Measurements from ENCODE around the gene FLYWCH2. TPM values are rescaled to one million over a fixed set of nuclear protein-coding genes. Genes with fewer than 3 reads are reported as not detected.

Gene FLYWCH2
- total RNA-seq, 4 donors from 2014 or later = 40.8 to 61.3 (median 53.1) TPM

GRCh38 chr16:2856061-2856670 lies 26.8 kb upstream of the FLYWCH2 start:
- H3K4me1 ChIP-seq = peaks cover 0 to 13% (median 0%) of the 10 kb centered on the region in 4 donors
- no peak overlapping the region for H3K4me3 ChIP-seq
- DNase-seq = no peak
- TF ChIP-seq, protein P1, sequence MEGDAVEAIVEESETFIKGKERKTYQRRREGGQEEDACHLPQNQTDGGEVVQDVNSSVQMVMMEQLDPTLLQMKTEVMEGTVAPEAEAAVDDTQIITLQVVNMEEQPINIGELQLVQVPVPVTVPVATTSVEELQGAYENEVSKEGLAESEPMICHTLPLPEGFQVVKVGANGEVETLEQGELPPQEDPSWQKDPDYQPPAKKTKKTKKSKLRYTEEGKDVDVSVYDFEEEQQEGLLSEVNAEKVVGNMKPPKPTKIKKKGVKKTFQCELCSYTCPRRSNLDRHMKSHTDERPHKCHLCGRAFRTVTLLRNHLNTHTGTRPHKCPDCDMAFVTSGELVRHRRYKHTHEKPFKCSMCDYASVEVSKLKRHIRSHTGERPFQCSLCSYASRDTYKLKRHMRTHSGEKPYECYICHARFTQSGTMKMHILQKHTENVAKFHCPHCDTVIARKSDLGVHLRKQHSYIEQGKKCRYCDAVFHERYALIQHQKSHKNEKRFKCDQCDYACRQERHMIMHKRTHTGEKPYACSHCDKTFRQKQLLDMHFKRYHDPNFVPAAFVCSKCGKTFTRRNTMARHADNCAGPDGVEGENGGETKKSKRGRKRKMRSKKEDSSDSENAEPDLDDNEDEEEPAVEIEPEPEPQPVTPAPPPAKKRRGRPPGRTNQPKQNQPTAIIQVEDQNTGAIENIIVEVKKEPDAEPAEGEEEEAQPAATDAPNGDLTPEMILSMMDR (IDR thresholded peaks at IDR 0.05) = no peak
- TF ChIP-seq POLR2A (IDR thresholded peaks at IDR 0.05) = no peak
- no peaks in the 10 kb centered on the region for H3K36me3 ChIP-seq
- no peaks in the 10 kb centered on the region for H3K27me3 ChIP-seq
- H3K9me3 ChIP-seq = no peaks in the 10 kb centered on the region
- no peak overlapping the region for H3K27ac ChIP-seq

- H3K4me1 ChIP-seq = peaks cover 0 to 13% (median 0%) of the 10 kb centered on the region in 4 donors
- DNase-seq = no peak
- H3K27me3 ChIP-seq = no peaks in the 10 kb centered on the region
- no peak overlapping the region for H3K27ac ChIP-seq
- no peaks in the 10 kb centered on the region for H3K36me3 ChIP-seq
- H3K9me3 ChIP-seq = no peaks in the 10 kb centered on the region
- H3K4me3 ChIP-seq = no peak overlapping the region
- TF ChIP-seq, protein P1 (IDR thresholded peaks at IDR 0.05) = no peak
- no peak for TF ChIP-seq POLR2A (IDR thresholded peaks at IDR 0.05)
Observed at GRCh38 chr16:2856686-2857450, 26.1 kb upstream of the FLYWCH2 start.

DNA sequence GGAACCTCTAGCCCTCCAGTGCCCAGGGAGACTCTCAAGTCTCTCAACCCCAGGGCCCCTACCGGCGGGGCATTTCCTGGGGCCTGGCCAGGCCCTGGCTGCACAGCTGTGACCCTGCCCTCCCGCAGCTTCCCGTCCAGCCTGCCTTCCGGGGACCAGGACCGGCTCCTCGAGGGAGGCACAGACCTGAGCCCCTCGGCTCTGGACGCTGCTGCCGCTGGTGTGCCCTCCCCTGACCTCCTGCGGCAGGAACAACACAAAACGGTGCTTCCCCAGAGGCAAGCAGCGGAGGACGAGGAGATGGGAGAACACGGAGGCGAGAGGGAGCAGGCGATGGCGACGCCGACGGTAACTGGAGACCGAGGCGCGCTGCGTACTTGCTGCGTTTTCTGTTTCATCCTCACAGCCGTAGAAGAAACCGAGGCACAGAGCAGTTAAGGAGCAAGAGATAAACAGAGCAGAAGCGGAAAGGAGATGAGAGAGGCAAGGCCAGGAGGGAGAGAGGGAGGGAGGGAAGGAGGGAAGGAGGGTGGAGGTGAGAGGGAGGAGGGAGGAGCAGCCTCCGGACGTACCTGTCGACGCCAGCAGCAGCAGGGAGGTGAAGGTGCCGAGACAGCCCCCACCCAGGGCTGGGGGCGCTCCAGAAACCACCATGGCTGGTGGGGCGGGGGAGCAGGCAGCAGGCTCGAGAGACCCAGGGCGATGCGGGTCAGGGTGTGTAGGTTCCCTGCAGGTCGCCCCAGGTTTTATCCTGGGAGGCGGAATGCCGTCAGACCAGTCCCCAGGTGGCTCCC lies 25.4 kb upstream of the FLYWCH2 start, which contains the start of gene PRSS22:
Gene PRSS22 (minus strand): TSS at position 720 of the 794 bp plus-strand sequence. CDS start 66 bp downstream, at position 654.
- Histone ChIP-seq H3K4me1 (peaks cover 0 to 13% (median 0%) of the 10 kb centered on the region in 4 donors), H3K4me3 (peak within 1 kb of the TSS in 2 of 4 donors; percentile 39 to 51), H3K27me3 (no peaks in the 10 kb centered on the region), H3K27ac (peak within 1 kb of the TSS in 1 of 4 donors; percentile 48), H3K36me3 (no peaks in the 10 kb centered on the region), H3K9me3 (no peaks in the 10 kb centered on the region)
- DNase-seq = peak in 1 of 3 donors; percentile 59
- TF ChIP-seq, protein P1 (IDR thresholded peaks at IDR 0.05) = no peak
- TF ChIP-seq POLR2A (IDR thresholded peaks at IDR 0.05) = no peak

DNA sequence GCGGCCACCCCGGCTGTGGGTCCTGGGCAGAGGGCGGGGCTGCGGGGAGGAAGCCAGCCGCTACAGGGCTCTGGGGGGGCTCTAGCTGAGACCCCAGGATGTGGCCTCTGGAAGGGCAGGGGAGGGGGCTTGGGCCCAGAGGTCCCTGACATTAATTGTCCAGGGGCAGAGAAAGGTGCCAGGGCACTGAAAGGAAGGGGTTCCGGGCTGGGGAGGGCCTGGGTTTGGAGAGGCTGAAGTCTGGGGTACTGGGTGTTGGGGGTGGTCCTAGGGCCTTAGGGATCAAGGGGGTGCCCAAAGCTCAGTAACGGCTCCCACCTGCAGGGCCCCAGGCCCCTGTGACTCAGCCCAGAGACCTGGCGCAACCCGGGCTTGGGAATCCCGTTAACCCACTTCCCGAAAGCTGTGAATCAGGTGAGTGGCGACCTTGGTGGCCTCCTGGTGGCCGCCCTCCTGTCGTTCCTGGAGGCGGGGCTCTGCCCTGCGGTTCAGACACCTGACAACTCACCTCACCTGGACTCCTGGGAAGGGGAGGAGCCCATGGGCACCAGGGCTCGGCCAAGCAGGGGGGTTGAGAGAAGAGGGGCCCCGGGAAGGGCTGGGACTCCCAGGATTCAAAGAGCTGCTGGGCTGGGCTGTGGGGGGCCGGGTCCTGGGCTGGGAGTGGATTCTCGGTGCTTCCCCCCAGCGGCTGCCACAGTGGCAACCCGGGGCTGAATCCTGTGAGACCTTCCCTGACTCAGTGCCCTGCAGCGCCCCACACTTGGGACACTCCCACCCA lies 24.6 kb upstream of the FLYWCH2 start:
- Histone ChIP-seq H3K27ac (peak overlapping the region in 1 of 4 donors; percentile 48), H3K27me3 (no peaks in the 10 kb centered on the region), H3K4me1 (peaks cover 0 to 13% (median 0%) of the 10 kb centered on the region in 4 donors), H3K9me3 (no peaks in the 10 kb centered on the region), H3K36me3 (no peaks in the 10 kb centered on the region), H3K4me3 (peak overlapping the region in 2 of 4 donors; percentile 39 to 51)
- no peak for TF ChIP-seq POLR2A (IDR thresholded peaks at IDR 0.05)
- TF ChIP-seq, protein P1 (IDR thresholded peaks at IDR 0.05) = peak in 3 of 6 experiments; percentile 25 to 57 (median 48)
- peak in 2 of 3 donors; percentile 77 to 83 for DNase-seq

Measured in Peyer's patch (tissue), 4 donors.